OCI-LY7 (cell line): ENCODE measurements around the gene SWT1.

ENCODE experiments used
- CTCF ChIP-seq: fragments of 200-600 bp; sonication (generic); conservative IDR thresholded peaks from 2 replicates; pipeline ENCODE4 v1.5.1; 2014; ENCODE audit warnings: mild to moderate bottlenecking, antibody characterized with exemption, low read length, moderate library complexity, mixed read lengths
- EZH2phosphoT487 ChIP-seq: fragments of 200-600 bp; sonication (generic); IDR thresholded peaks from 2 replicates; pipeline ENCODE4 v1.6.1; 2018; ENCODE audit warnings: low read depth, borderline replicate concordance, mild to moderate bottlenecking, mixed run types, antibody characterized with exemption, low read length, moderate library complexity, mixed read lengths

- no peak for TF ChIP-seq CTCF
- TF ChIP-seq EZH2phosphoT487 = no peak
Observed at GRCh38 chr1:185111873-185112272, 45.1 kb upstream of the SWT1 start.
